Endothelial cell of umbilical vein (primary cell): ENCODE data around the gene PACSIN2.

ENCODE experiments used
- CTCF ChIP-seq, 2 donors: IDR thresholded peaks; 1 replicate in 1 of 2; 2 replicates in 1 of 2; pipeline ENCODE4 v1.5.1; 2011; ENCODE audit warnings: low read length in 2 of 2, mild to moderate bottlenecking in 2 of 2, moderate library complexity in 2 of 2, control low read depth in 1 of 2, inconsistent platforms in 1 of 2, low read depth in 1 of 2; ENCODE audit not compliant: insufficient read depth in 1 of 2; ENCODE audit errors: extremely low read depth in 1 of 2
- FOS ChIP-seq: IDR thresholded peaks from 2 replicates; pipeline ENCODE4 v1.6.1; 2011; ENCODE audit warnings: mild to moderate bottlenecking, low read length, moderate library complexity, borderline replicate concordance; ENCODE audit not compliant: insufficient read depth
- GATA2 ChIP-seq: IDR thresholded peaks from 2 replicates; pipeline ENCODE4 v1.7.0; 2011; ENCODE audit warnings: low read depth, mild to moderate bottlenecking, moderate library complexity, mixed read lengths, low read length; ENCODE audit not compliant: insufficient read length, insufficient read depth
- POLR2A ChIP-seq: IDR thresholded peaks from 2 replicates; pipeline ENCODE4 v1.6.1; 2012; ENCODE audit warnings: low read depth, mild to moderate bottlenecking, control low read depth, low read length
- POLR2AphosphoS5 ChIP-seq: IDR thresholded peaks from 2 replicates; pipeline ENCODE4 v1.6.1; 2012; ENCODE audit warnings: low read depth, mild to moderate bottlenecking, control low read depth, low read length, moderate library complexity; ENCODE audit not compliant: insufficient read depth
- TF ChIP-seq, protein P1 (sequence below): IDR thresholded peaks from 2 replicates; pipeline ENCODE4 v1.6.1; 2011; ENCODE audit not compliant: insufficient read depth, insufficient read length

- no peak for TF ChIP-seq GATA2
- TF ChIP-seq CTCF (IDR thresholded peaks at IDR 0.05; ENCODE audit: extremely low read depth in 1 of 2, insufficient read depth in 1 of 2, low read depth in 1 of 2, low read length in 2 of 2) = no peak
- no peak for TF ChIP-seq POLR2A
- TF ChIP-seq, protein P1, sequence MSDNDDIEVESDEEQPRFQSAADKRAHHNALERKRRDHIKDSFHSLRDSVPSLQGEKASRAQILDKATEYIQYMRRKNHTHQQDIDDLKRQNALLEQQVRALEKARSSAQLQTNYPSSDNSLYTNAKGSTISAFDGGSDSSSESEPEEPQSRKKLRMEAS = no peak
- TF ChIP-seq POLR2AphosphoS5 = no peak
- no peak for TF ChIP-seq FOS
Measured at GRCh38 chr22:42905217-42905616, 109.7 kb downstream of the PACSIN2 start.
